ENCODE data around the gene HTR6. TPM values are rescaled to one million over a fixed set of nuclear protein-coding genes. Genes with fewer than 3 reads are reported as not detected.

HTR6 gene
- total RNA-seq, 1 experiment from 2014 or later: not detected

DNA sequence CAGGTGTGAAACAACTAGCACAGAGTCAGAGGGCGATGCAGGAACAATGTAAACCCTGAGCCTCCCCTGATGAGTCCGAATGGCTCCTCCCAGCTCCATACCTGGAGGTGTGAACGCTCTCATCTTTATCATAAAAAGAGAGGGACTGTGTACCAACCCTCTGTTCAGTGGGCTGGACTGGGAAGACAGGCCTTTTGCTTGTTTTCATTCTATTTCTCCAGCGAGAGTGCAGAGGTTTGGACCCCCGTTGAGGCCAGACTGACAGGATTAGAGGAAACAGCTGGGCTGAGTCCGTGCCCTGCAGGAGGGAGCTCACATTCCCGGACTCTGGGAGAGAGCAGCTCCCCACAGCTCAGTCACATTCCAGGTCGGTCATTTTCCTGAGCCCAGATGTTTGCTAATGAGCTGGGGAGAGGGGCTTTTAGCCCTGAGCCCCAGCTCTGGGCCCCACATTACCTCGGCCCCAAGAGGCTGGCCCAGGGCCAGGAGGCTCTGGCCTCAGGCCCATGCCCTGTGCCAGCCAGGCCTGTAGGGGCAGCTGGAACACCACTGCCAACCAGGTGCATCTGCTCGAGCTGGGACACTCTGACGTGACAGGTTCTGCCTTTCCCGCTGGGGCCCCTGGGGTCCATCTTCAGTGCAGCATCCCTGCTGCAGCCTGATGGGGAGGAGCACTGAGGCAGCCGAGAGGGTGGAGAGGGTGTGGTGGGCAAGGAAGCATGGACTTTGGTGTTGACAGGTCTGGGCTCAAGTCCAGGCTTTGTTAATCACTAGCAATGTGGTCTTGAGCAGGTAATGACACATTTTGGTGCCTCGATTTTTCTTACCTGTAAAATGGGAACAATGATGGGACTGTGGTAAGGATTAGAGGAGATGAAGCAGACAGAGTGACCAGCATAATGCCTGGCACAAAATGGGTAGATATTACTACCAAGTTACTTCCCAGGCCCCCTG, 24.0 kb upstream of the HTR6 start:
- TF ChIP-seq EZH2phosphoT487 (IDR thresholded peaks at IDR 0.05; ENCODE audit: borderline replicate concordance, low read length) (no peak), EZH2 (IDR thresholded peaks at IDR 0.05; ENCODE audit: low read length, unreplicated experiment) (no peak)
- TF ChIP-seq, protein P1, sequence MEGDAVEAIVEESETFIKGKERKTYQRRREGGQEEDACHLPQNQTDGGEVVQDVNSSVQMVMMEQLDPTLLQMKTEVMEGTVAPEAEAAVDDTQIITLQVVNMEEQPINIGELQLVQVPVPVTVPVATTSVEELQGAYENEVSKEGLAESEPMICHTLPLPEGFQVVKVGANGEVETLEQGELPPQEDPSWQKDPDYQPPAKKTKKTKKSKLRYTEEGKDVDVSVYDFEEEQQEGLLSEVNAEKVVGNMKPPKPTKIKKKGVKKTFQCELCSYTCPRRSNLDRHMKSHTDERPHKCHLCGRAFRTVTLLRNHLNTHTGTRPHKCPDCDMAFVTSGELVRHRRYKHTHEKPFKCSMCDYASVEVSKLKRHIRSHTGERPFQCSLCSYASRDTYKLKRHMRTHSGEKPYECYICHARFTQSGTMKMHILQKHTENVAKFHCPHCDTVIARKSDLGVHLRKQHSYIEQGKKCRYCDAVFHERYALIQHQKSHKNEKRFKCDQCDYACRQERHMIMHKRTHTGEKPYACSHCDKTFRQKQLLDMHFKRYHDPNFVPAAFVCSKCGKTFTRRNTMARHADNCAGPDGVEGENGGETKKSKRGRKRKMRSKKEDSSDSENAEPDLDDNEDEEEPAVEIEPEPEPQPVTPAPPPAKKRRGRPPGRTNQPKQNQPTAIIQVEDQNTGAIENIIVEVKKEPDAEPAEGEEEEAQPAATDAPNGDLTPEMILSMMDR (conservative IDR thresholded peaks at IDR 0.05; ENCODE audit: low read depth, low read length): no peak
- H3K36me3 ChIP-seq (ENCODE audit: low read depth, low read length): no peaks in the 10 kb centered on the region
- peaks cover 30% of the 10 kb centered on the region for H3K4me1 ChIP-seq (ENCODE audit: insufficient read depth, low read length)
- no peaks in the 10 kb centered on the region for H3K9me3 ChIP-seq (ENCODE audit: low read length)
- POLR2A ChIA-PET (ENCODE audit: unreplicated experiment): interaction anchor here (0.9 kb wide), 1 partner anchor 10 kb away, joined by 5 read pairs; no protein-coding TSS in a partner anchor
- H3K27ac ChIP-seq (ENCODE audit: low read length): peak overlapping the region; percentile 1; the same call in 1 of the 2 replicates
- H4K20me1 ChIP-seq (ENCODE audit: low read length): no peaks in the 10 kb centered on the region
- no peaks in the 10 kb centered on the region for H3K27me3 ChIP-seq (ENCODE audit: low read length)
- DNase-seq (peak; percentile 56), ATAC-seq (no peak)
- intact Hi-C loops (cut with micrococcal nuclease): no loop called here
- 0 out of 2 replicates have a peak overlapping the region, but pooled peaks have one; percentile 14 for H3K4me2 ChIP-seq (ENCODE audit: low read length)
- no peak overlapping the region for H3K4me3 ChIP-seq (ENCODE audit: low read length)
- no peak overlapping the region for H2AFZ ChIP-seq (ENCODE audit: low read length)
- H3K79me2 ChIP-seq (ENCODE audit: low read length): peaks cover 12% of the 10 kb centered on the region
- CTCF ChIA-PET: no interaction called here
- no peaks in the 10 kb centered on the region for H3F3A ChIP-seq (ENCODE audit: low read length, unreplicated experiment)
- H3K9me2 ChIP-seq (replicated peaks; ENCODE audit: low read length): no peaks in the 10 kb centered on the region
- no TSS peak for BruUV-seq (replicated peaks)
- H3K9ac ChIP-seq (ENCODE audit: low read length): no peak overlapping the region

- Histone ChIP-seq H3K27me3 (ENCODE audit: low read length) (no peaks in the 10 kb centered on the region), H3K9ac (ENCODE audit: low read length) (peak overlapping the region; percentile 36), H3K36me3 (ENCODE audit: low read depth, low read length) (no peaks in the 10 kb centered on the region), H3K9me3 (ENCODE audit: low read length) (no peaks in the 10 kb centered on the region), H3K4me3 (ENCODE audit: low read length) (peak overlapping the region; percentile 51), H3K4me1 (ENCODE audit: insufficient read depth, low read length) (peaks cover 41% of the 10 kb centered on the region), H2AFZ (ENCODE audit: low read length) (peak overlapping the region; percentile 81), H3F3A (ENCODE audit: low read length, unreplicated experiment) (no peaks in the 10 kb centered on the region), H4K20me1 (ENCODE audit: low read length) (no peaks in the 10 kb centered on the region), H3K4me2 (ENCODE audit: low read length) (peak overlapping the region; percentile 77), H3K9me2 (replicated peaks; ENCODE audit: low read length) (no peaks in the 10 kb centered on the region), H3K27ac (ENCODE audit: low read length) (peak overlapping the region; percentile 51), H3K79me2 (ENCODE audit: low read length) (peaks cover 37% of the 10 kb centered on the region)
- ChIA-PET CTCF (no interaction called here), POLR2A (ENCODE audit: unreplicated experiment) (interaction anchor here (0.6 kb wide), 3 partner anchors 11 to 203 kb away, joined by 3 to 4 read pairs (median 4); no protein-coding TSS in a partner anchor)
- DNase-seq: peak; percentile 82
- ATAC-seq: peak; percentile 74
- intact Hi-C loops (cut with micrococcal nuclease): loop anchor here (1.0 kb wide), 1 partner anchor 46 kb away; no protein-coding TSS in a partner anchor
- TF ChIP-seq, protein P1 (conservative IDR thresholded peaks at IDR 0.05; ENCODE audit: low read depth, low read length): peak; percentile 56
- no peak for TF ChIP-seq EZH2phosphoT487 (IDR thresholded peaks at IDR 0.05; ENCODE audit: borderline replicate concordance, low read length)
- no peak for TF ChIP-seq EZH2 (IDR thresholded peaks at IDR 0.05; ENCODE audit: low read length, unreplicated experiment)
- BruUV-seq (replicated peaks): TSS peak; percentile 27
Measured at GRCh38 chr1:19643121-19643520, 21.6 kb upstream of the HTR6 start.
